HCT116 (cell line): ENCODE data around the gene RMDN2. TPM values are rescaled to one million over a fixed set of nuclear protein-coding genes. Genes with fewer than 3 reads are reported as not detected.

Source experiments
- ATAC-seq: fragments of 200-7000 bp; cut with Tn5 transposase; 2 replicates; pipeline ENCODE4 v1.9.1; 2020; ENCODE audit warnings: mild to moderate bottlenecking, moderate library complexity
- BruUV-seq: library from RNA; stranded (reverse); fragments of 400-500 nt; replicated peaks from 2 replicates; lab custom pipeline; 2021; lab: Mats Ljungman, UMichigan
- CTCF ChIA-PET: fragments of 300-600 bp; sonication (Branson Sonifier 250); formaldehyde crosslinking; loops from one replicate; lab custom pipeline; 2021; ENCODE audit warnings: antibody characterized with exemption; lab: Charles Lee
- POLR2A ChIA-PET: fragments of 300-600, 350-600 bp; sonication (Branson Sonifier 250); formaldehyde crosslinking; loops from one replicate; lab custom pipeline; 2021; ENCODE audit warnings: antibody characterized with exemption; lab: Charles Lee
- RAD21 ChIA-PET, 2 experiments: fragments of 300-600 bp; sonication (Branson Sonifier 250); formaldehyde crosslinking; loops; one replicate each; lab custom pipeline; 2023; ENCODE audit warnings: low total read pairs in 2 of 2; ENCODE audit not compliant: uncharacterized antibody in 2 of 2, unreplicated experiment in 2 of 2, low non-redundant PET in 1 of 2; lab: Charles Lee
- DNase-seq: peaks from one replicate; pipeline ENCODE4 v3.0.0-alpha.2; 2010; ENCODE audit warnings: low read depth, low spot score
- H2AFZ ChIP-seq: fragments of 200-600 bp; shearing (Covaris generic), sonication (generic); 2 replicates; pipeline ENCODE4 v1.6.1; 2017; ENCODE audit warnings: low read depth, mixed run types, mixed read lengths, antibody characterized with exemption, low read length; ENCODE audit not compliant: poor library complexity, severe bottlenecking
- H3K27ac ChIP-seq: 2 replicates; pipeline ENCODE4 v1.5.1; 2012; ENCODE audit warnings: low read depth, low read length
- H3K27me3 ChIP-seq: fragments of 200-600 bp; sonication (generic); 2 replicates; pipeline ENCODE4 v1.6.1; 2016; ENCODE audit warnings: mixed run types, low read length, mixed read lengths; ENCODE audit not compliant: insufficient read depth
- H3K36me3 ChIP-seq, 2 experiments: fragments of 200-500 bp in 1 of 2; fragments of 200-600 bp in 1 of 2; sonication (Bioruptor generic) in 1 of 2; sonication (generic) in 1 of 2; 2 replicates each; pipeline versions ENCODE4 v1.5.1 to v1.6.1; 2014 to 2016; ENCODE audit warnings: low read length in 2 of 2, inconsistent platforms in 1 of 2, mixed read lengths in 1 of 2, mixed run types in 1 of 2; ENCODE audit not compliant: insufficient read depth in 2 of 2, control insufficient read depth in 1 of 2
- H3K4me1 ChIP-seq, 2 experiments: fragments of 200-600 bp in 1 of 2; sonication (generic) in 1 of 2; 2 replicates each; pipeline versions ENCODE4 v1.5.1 to v1.6.1; 2012 to 2017; ENCODE audit warnings: low read length in 2 of 2, inconsistent platforms in 1 of 2, mild to moderate bottlenecking in 1 of 2, mixed read lengths in 1 of 2, mixed run types in 1 of 2, moderate library complexity in 1 of 2; ENCODE audit not compliant: insufficient read depth in 2 of 2, control insufficient read depth in 1 of 2
- H3K4me2 ChIP-seq: fragments of 200-600 bp; sonication (generic); 2 replicates; pipeline ENCODE4 v1.6.1; 2017; ENCODE audit warnings: mixed run types, low read length, mixed read lengths
- H3K4me3 ChIP-seq, 2 experiments: fragments of 200-600 bp in 1 of 2; sonication (generic) in 1 of 2; replicated peaks in 1 of 2; 2 replicates each; pipeline ENCODE4 v1.5.1; 2011 to 2016; ENCODE audit warnings: low read length in 2 of 2, control low read depth in 1 of 2, low read depth in 1 of 2, mild to moderate bottlenecking in 1 of 2, mixed read lengths in 1 of 2, mixed run types in 1 of 2
- H3K79me2 ChIP-seq: fragments of 200-600 bp; sonication (generic); 2 replicates; pipeline ENCODE4 v1.6.1; 2017; ENCODE audit warnings: mild to moderate bottlenecking, mixed run types, low read length, moderate library complexity, mixed read lengths; ENCODE audit not compliant: insufficient read depth
- H3K9ac ChIP-seq: fragments of 200-600 bp; sonication (generic); 2 replicates; pipeline ENCODE4 v1.6.1; 2016; ENCODE audit warnings: low read length, mixed read lengths
- H3K9me2 ChIP-seq: fragments of 200-600 bp; sonication (generic), shearing (Covaris generic); 2 replicates; pipeline ENCODE4 v1.6.1; 2017; ENCODE audit warnings: mixed run types, mild to moderate bottlenecking, moderate library complexity; ENCODE audit not compliant: insufficient read depth
- H3K9me3 ChIP-seq, 2 experiments: fragments of 200-500 bp in 1 of 2; fragments of 200-600 bp in 1 of 2; sonication (Bioruptor generic) in 1 of 2; sonication (generic) in 1 of 2; 2 replicates each; pipeline ENCODE4 v1.6.1; 2014 to 2017; ENCODE audit warnings: low read length in 2 of 2, mixed read lengths in 2 of 2, inconsistent platforms in 1 of 2, low read depth in 1 of 2, mild to moderate bottlenecking in 1 of 2, mixed run types in 1 of 2, moderate library complexity in 1 of 2; ENCODE audit not compliant: control insufficient read depth in 1 of 2, insufficient read depth in 1 of 2
- H4K20me1 ChIP-seq: fragments of 200-600 bp; sonication (generic), shearing (Covaris generic); 2 replicates; pipeline ENCODE4 v1.6.1; 2017; ENCODE audit warnings: mixed run types, mild to moderate bottlenecking, moderate library complexity; ENCODE audit not compliant: insufficient read depth
- CEBPB ChIP-seq: IDR thresholded peaks from 2 replicates; pipeline ENCODE4 v1.6.1; 2012; ENCODE audit warnings: low read depth
- CTCF ChIP-seq, 3 experiments: fragments of 200-600 bp in 1 of 3; sonication (generic) in 1 of 3; IDR thresholded peaks in 2 of 3; conservative IDR thresholded peaks in 1 of 3; 2 replicates each; pipeline ENCODE4 v1.5.1; 2012 to 2017; ENCODE audit warnings: low read depth in 2 of 3, low read length in 2 of 3, antibody characterized with exemption in 1 of 3, borderline replicate concordance in 1 of 3, control low read depth in 1 of 3, mild to moderate bottlenecking in 1 of 3, mixed read lengths in 1 of 3, mixed run types in 1 of 3, moderate library complexity in 1 of 3; ENCODE audit not compliant: insufficient read depth in 1 of 3
- EGR1 ChIP-seq: IDR thresholded peaks from 2 replicates; pipeline ENCODE4 v1.6.1; 2012; ENCODE audit warnings: low read depth
- ELF1 ChIP-seq: IDR thresholded peaks from 2 replicates; pipeline ENCODE4 v1.6.1; 2012; ENCODE audit warnings: low read depth, borderline replicate concordance
- EZH2 ChIP-seq: fragments of 200-600 bp; sonication (generic); IDR thresholded peaks from 2 replicates; pipeline ENCODE4 v1.6.1; 2017; ENCODE audit warnings: antibody characterized with exemption, mixed run types
- FOSL1 ChIP-seq: IDR thresholded peaks from 2 replicates; pipeline ENCODE4 v1.6.1; 2012; ENCODE audit warnings: low read depth
- JUND ChIP-seq: IDR thresholded peaks from 2 replicates; pipeline ENCODE4 v1.6.1; 2012
- MAX ChIP-seq: IDR thresholded peaks from 2 replicates; pipeline ENCODE4 v1.6.1; 2012
- POLR2A ChIP-seq: IDR thresholded peaks from 2 replicates; pipeline ENCODE4 v1.7.0; 2011; ENCODE audit warnings: borderline replicate concordance; ENCODE audit not compliant: insufficient read depth, insufficient read length; ENCODE audit errors: extremely low read depth
- POLR2AphosphoS5 ChIP-seq: IDR thresholded peaks from 2 replicates; pipeline ENCODE4 v1.6.1; 2011; ENCODE audit warnings: mild to moderate bottlenecking, low read depth, low read length, moderate library complexity
- RAD21 ChIP-seq: IDR thresholded peaks from 2 replicates; pipeline ENCODE4 v1.6.1; 2012; ENCODE audit warnings: low read depth, mild to moderate bottlenecking
- SIN3A ChIP-seq: IDR thresholded peaks from 2 replicates; pipeline ENCODE4 v1.6.1; 2012; ENCODE audit warnings: low read depth
- SP1 ChIP-seq: IDR thresholded peaks from 2 replicates; pipeline ENCODE4 v1.6.1; 2012; ENCODE audit warnings: low read depth
- SRF ChIP-seq: IDR thresholded peaks from 2 replicates; pipeline ENCODE4 v1.6.1; 2012; ENCODE audit warnings: low read depth
- TCF7L2 ChIP-seq: IDR thresholded peaks from 2 replicates; pipeline ENCODE4 v1.7.0; 2011; ENCODE audit warnings: borderline replicate concordance, inconsistent platforms; ENCODE audit not compliant: insufficient read depth, insufficient read length; ENCODE audit errors: extremely low read depth
- YY1 ChIP-seq: IDR thresholded peaks from 2 replicates; pipeline ENCODE4 v1.6.1; 2011; ENCODE audit warnings: low read length, low read depth, moderate library complexity, mild to moderate bottlenecking; ENCODE audit not compliant: insufficient replicate concordance; ENCODE audit errors: extremely low read depth
- ZNF274 ChIP-seq: fragments of 200-500 bp; sonication (Bioruptor generic); IDR thresholded peaks from 2 replicates; pipeline ENCODE4 v1.6.1; 2014; ENCODE audit warnings: mild to moderate bottlenecking, low read depth, low read length, inconsistent platforms
- intact Hi-C: fragments of 100-400 bp; cut with micrococcal nuclease; formaldehyde crosslinking; loops from 2 replicates; pipeline ENCODE4 v1.10.0; 2022
- total RNA-seq: library from RNA; stranded (reverse); gene quantifications from one replicate; pipeline ENCODE4 v1.2.1, GENCODE V29; 2021; ENCODE audit not compliant: unreplicated experiment
- TF ChIP-seq, protein P1 (sequence below): IDR thresholded peaks from 2 replicates; pipeline ENCODE4 v1.6.1; 2011; ENCODE audit warnings: mild to moderate bottlenecking, low read length, moderate library complexity; ENCODE audit not compliant: insufficient replicate concordance; ENCODE audit errors: extremely low read depth

The RMDN2 gene
- total RNA-seq, 1 experiment from 2014 or later = 4.5 TPM

DNA sequence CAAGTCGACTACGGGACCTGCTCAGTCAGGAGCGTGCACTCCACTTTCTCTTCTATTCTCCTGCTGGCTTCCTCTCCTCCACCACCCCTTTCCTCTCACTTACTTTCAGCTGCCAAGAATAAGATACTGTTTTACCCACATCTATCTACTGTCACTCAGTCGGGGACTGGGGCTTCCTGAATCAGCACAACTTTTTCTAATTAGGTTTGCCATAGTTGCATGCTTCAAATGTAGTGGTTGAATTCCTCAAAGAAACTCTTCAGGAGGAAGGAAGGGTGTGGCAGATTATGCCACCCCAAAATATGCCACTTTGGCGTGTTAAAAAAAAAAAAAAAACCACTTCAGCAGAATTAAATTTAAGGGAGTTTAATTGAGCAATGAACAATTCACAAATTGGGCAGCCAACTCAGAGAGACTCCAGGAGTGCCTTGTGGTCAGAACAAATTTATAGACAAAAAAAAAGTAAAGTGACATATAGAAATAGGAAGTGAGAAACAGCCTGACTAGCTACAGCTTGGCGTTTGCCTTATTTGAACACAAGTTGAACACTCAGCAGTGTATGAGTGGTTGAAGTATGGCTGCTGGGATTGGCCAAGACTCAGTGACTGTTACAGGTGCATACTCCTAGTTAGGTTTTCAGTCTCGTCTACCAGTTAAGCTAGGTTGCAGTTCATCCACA is 32.5 kb upstream of the RMDN2 start:
- BruUV-seq = no TSS peak
- Histone ChIP-seq H3K79me2 (no peaks in the 10 kb centered on the region), H3K4me1 (no peaks in the 10 kb centered on the region), H2AFZ (no peak overlapping the region), H4K20me1 (no peaks in the 10 kb centered on the region), H3K9me2 (no peaks in the 10 kb centered on the region), H3K27me3 (no peaks in the 10 kb centered on the region), H3K27ac (no peak overlapping the region), H3K9ac (no peak overlapping the region), H3K4me3 (no peak overlapping the region), H3K9me3 (no peaks in the 10 kb centered on the region), H3K4me2 (no peak overlapping the region), H3K36me3 (no peaks in the 10 kb centered on the region)
- ATAC-seq (no peak), DNase-seq (no peak)
- POLR2A ChIA-PET = no interaction called here
- CTCF ChIA-PET = interaction anchor here (1.1 to 1.2 kb wide), 2 partner anchors 15 to 382 kb away, joined by 4 to 6 read pairs; no protein-coding TSS in a partner anchor
- intact Hi-C loops = loop anchor here (5.0 to 10.0 kb wide), 2 partner anchors 612 to 1110 kb away; no protein-coding TSS in a partner anchor
- RAD21 ChIA-PET = no interaction called here
- TF ChIP-seq YY1 (no peak), FOSL1 (no peak), POLR2A (no peak), SRF (no peak), EZH2 (no peak), SIN3A (no peak), CEBPB (no peak), CTCF (IDR thresholded peaks at IDR 0.05 in 2 of 3, conservative IDR thresholded peaks at IDR 0.05 in 1 of 3; ENCODE audit: borderline replicate concordance in 1 of 3, insufficient read depth in 1 of 3, low read depth in 2 of 3, low read length in 2 of 3) (no peak), JUND (no peak), EGR1 (no peak), POLR2AphosphoS5 (no peak), ZNF274 (no peak), ELF1 (no peak), MAX (no peak), TCF7L2 (no peak), SP1 (no peak), RAD21 (no peak)
- TF ChIP-seq, protein P1, sequence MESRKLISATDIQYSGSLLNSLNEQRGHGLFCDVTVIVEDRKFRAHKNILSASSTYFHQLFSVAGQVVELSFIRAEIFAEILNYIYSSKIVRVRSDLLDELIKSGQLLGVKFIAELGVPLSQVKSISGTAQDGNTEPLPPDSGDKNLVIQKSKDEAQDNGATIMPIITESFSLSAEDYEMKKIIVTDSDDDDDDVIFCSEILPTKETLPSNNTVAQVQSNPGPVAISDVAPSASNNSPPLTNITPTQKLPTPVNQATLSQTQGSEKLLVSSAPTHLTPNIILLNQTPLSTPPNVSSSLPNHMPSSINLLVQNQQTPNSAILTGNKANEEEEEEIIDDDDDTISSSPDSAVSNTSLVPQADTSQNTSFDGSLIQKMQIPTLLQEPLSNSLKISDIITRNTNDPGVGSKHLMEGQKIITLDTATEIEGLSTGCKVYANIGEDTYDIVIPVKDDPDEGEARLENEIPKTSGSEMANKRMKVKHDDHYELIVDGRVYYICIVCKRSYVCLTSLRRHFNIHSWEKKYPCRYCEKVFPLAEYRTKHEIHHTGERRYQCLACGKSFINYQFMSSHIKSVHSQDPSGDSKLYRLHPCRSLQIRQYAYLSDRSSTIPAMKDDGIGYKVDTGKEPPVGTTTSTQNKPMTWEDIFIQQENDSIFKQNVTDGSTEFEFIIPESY = no peak
